ENCODE data around the gene CDH13.

The CDH13 gene

GRCh38 chr16:82855471-82855870, 228.7 kb downstream of the CDH13 start:
- DNase-seq: no peak

- no peak for DNase-seq
Measured at GRCh38 chr16:82857693-82858365, 231.1 kb downstream of the CDH13 start.

- DNase-seq: no peak
Measured at GRCh38 chr16:82859662-82860061, 232.9 kb downstream of the CDH13 start.

GRCh38 chr16:82860071-82860470, 233.3 kb downstream of the CDH13 start:
- DNase-seq: no peak

GRCh38 chr16:82862057-82862456, 235.3 kb downstream of the CDH13 start:
- DNase-seq: no peak

- DNase-seq: no peak
Measured at GRCh38 chr16:82864332-82865040, 237.7 kb downstream of the CDH13 start.

GRCh38 chr16:82865412-82865811, 238.6 kb downstream of the CDH13 start:
- DNase-seq: no peak

- DNase-seq: no peak
Measured at GRCh38 chr16:82867485-82867884, 240.7 kb downstream of the CDH13 start.

GRCh38 chr16:82874271-82874670, 247.5 kb downstream of the CDH13 start:
- no peak for DNase-seq

- DNase-seq: no peak
Measured at GRCh38 chr16:82874672-82875071, 247.9 kb downstream of the CDH13 start.

- DNase-seq: no peak
Measured at GRCh38 chr16:82876951-82877350, 250.2 kb downstream of the CDH13 start.

- no peak for DNase-seq
Measured at GRCh38 chr16:82878466-82878865, 251.7 kb downstream of the CDH13 start.

GRCh38 chr16:82880346-82880745, 253.6 kb downstream of the CDH13 start:
- DNase-seq: peak; percentile 60

GRCh38 chr16:82881516-82881915, 254.7 kb downstream of the CDH13 start:
- no peak for DNase-seq

- DNase-seq: no peak
Measured at GRCh38 chr16:82882226-82882625, 255.5 kb downstream of the CDH13 start.

- no peak for DNase-seq
Measured at GRCh38 chr16:82882982-82883835, 256.4 kb downstream of the CDH13 start.

- DNase-seq: no peak
Measured at GRCh38 chr16:82884320-82884898, 257.6 kb downstream of the CDH13 start.

GRCh38 chr16:82886146-82886545, 259.4 kb downstream of the CDH13 start:
- DNase-seq: no peak

GRCh38 chr16:82888591-82889001, 261.8 kb downstream of the CDH13 start:
- peak; percentile 80 for DNase-seq

- DNase-seq: no peak
Measured at GRCh38 chr16:82891424-82891823, 264.7 kb downstream of the CDH13 start.

- DNase-seq: no peak
Measured at GRCh38 chr16:82891918-82892317, 265.1 kb downstream of the CDH13 start.

GRCh38 chr16:82892324-82892723, 265.6 kb downstream of the CDH13 start:
- no peak for DNase-seq

GRCh38 chr16:82895843-82896242, 269.1 kb downstream of the CDH13 start:
- DNase-seq: no peak
